ENCODE measurements around the gene TMEM184A.

TMEM184A gene

DNA sequence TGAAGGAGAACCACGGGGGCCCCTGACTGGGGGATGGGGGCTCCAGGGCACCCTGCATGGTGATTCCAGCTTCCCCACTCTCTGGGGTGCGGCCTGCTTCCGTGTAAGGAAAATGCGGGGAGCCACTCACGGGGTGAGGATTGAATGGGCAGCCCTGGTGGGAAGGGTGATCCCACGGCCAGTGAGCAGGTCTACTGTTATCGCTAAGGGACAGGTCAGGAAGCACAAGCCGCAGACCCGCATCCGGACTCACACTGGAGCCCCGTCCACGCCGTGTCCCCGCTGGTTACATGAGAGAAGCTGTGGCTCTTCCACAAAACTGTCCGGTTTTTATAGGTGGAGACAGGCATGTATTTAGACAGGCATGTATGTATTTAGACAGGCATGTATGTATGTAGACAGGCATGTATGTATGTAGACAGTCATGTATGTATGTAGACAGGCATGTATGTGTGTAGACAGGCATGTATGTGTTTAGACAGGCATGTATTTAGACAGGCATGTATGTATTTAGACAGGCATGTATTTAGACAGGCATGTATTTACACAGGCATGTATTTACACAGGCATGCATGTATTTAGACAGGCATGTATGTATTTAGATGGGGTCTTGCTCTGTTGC is 8.1 kb upstream of the TMEM184A start:
- Histone ChIP-seq H3K36me3 (ENCODE audit: insufficient read depth, low read depth, low read length) (peaks cover 17% of the 10 kb centered on the region; the same call in 1 of the 2 replicates), H3K9me3 (ENCODE audit: insufficient read depth, low read depth, low read length) (no peaks in the 10 kb centered on the region), H3K9ac (ENCODE audit: low read depth, low read length) (no peak overlapping the region), H3K27ac (ENCODE audit: low read length) (no peak overlapping the region), H3K27me3 (ENCODE audit: insufficient read depth, low read length) (no peaks in the 10 kb centered on the region), H3K4me1 (ENCODE audit: insufficient read depth, low read length) (no peaks in the 10 kb centered on the region; the same call in 1 of the 2 replicates), H3K4me3 (ENCODE audit: low read length) (no peak overlapping the region)

DNA sequence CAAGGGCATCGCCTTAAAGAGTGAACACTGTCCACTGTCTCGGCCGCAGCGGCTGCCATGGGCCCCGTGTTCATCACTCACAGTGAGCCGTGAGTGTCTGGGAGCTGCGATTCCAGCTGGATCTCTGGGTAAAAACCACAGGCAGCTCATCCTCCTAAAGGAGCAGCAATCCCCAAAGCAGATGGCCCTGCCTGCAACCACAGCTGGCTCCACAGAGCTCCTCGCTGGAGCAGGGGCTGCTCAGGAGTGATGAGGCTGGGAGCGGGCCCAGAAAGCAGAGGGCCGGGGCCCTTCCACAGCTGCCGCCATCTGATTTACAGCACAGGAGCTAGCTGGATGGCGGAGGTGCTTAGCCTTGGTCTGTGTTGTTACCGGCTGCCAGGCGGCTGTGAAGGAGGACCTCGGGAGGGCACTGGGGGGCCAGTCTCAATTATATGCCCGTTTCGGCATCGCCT is 6.6 kb upstream of the TMEM184A start:
- no peak overlapping the region for H3K9ac ChIP-seq (ENCODE audit: low read depth, low read length)
- no peaks in the 10 kb centered on the region for H3K9me3 ChIP-seq (ENCODE audit: insufficient read depth, low read depth, low read length)
- H3K27me3 ChIP-seq (ENCODE audit: insufficient read depth, low read length): no peaks in the 10 kb centered on the region
- H3K27ac ChIP-seq (ENCODE audit: low read length): no peak overlapping the region
- H3K36me3 ChIP-seq (ENCODE audit: insufficient read depth, low read depth, low read length): peaks cover 13% of the 10 kb centered on the region; the same call in 1 of the 2 replicates
- H3K4me3 ChIP-seq (ENCODE audit: low read length): no peak overlapping the region
- no peaks in the 10 kb centered on the region; the same call in 1 of the 2 replicates for H3K4me1 ChIP-seq (ENCODE audit: insufficient read depth, low read length)

DNA sequence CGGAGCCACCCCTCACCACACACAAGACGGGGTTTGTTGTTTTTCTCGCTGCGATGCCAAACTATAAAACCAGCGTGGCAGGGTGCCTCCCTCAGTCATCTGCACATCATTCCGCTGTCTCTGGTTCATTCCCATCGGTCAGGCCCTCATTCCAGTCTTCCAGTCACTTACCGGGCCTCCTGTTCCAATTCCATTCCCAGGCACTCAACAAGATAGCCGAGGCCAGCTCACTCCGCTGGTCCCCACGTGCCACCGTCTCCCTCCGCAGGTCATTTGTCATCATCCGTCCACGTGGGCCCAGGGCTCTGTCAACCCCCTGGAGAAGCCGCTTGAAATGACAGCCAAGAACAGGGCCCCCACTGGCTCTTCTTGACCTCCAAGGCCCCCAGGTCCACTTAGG is 6.1 kb upstream of the TMEM184A start:
- H3K4me1 ChIP-seq (ENCODE audit: insufficient read depth, low read length): no peaks in the 10 kb centered on the region
- H3K27ac ChIP-seq (ENCODE audit: low read length): no peak overlapping the region
- H3K27me3 ChIP-seq (ENCODE audit: insufficient read depth, low read length): no peaks in the 10 kb centered on the region
- H3K4me3 ChIP-seq (ENCODE audit: low read length): no peak overlapping the region
- H3K36me3 ChIP-seq (ENCODE audit: insufficient read depth, low read depth, low read length): peaks cover 8% of the 10 kb centered on the region; the same call in 1 of the 2 replicates
- H3K9ac ChIP-seq (ENCODE audit: low read depth, low read length): no peak overlapping the region
- no peaks in the 10 kb centered on the region for H3K9me3 ChIP-seq (ENCODE audit: insufficient read depth, low read depth, low read length)

DNA sequence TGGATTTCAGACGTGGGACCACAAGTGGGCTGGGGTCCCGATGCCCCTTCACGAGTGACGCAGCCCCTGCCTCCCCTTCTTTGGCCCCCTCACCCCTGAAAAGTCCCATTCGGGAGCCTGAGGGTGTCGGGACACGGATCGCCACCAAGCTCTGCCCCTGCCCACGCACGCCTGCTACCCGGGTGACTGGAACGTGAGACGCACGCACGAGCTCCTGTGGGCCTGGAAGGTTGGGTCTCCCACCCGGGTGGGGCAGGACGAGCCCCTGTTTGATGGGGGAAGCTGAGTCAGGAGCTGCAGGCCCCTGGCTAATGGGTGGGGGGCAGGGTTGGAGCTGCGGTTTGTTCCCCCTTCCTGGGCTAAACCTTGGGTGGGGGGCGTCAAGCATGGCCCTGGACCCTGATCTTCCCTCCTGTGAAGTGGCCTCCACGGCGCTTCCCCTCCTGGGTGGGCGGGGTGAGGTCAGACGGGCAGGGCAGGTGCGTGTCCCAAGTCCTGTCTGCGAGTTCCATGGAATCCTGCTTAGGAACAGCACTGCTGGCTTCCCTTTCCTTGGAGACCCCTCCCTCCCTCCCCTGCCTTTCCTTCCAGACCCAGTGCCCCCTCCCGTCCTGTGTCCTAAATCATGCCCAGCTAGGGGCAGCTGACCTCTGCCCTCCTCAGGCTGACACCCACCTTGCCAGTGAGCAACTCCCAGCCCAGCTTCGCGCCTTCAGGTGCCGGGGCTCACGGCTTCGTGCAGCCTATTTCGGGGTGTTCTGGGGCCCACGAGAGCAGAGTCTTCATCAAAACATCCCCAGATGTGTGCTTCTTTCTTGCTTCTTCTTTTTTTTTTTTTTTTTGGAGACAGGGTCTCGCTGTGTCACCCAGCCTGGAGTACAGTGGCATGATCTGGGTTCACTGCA is 5.3 kb upstream of the TMEM184A start:
- Histone ChIP-seq H3K27me3 (ENCODE audit: insufficient read depth, low read length) (no peaks in the 10 kb centered on the region), H3K9me3 (ENCODE audit: insufficient read depth, low read depth, low read length) (no peaks in the 10 kb centered on the region), H3K9ac (ENCODE audit: low read depth, low read length) (no peak overlapping the region), H3K27ac (ENCODE audit: low read length) (no peak overlapping the region), H3K4me1 (ENCODE audit: insufficient read depth, low read length) (no peaks in the 10 kb centered on the region), H3K36me3 (ENCODE audit: insufficient read depth, low read depth, low read length) (no peaks in the 10 kb centered on the region), H3K4me3 (ENCODE audit: low read length) (no peak overlapping the region)

DNA sequence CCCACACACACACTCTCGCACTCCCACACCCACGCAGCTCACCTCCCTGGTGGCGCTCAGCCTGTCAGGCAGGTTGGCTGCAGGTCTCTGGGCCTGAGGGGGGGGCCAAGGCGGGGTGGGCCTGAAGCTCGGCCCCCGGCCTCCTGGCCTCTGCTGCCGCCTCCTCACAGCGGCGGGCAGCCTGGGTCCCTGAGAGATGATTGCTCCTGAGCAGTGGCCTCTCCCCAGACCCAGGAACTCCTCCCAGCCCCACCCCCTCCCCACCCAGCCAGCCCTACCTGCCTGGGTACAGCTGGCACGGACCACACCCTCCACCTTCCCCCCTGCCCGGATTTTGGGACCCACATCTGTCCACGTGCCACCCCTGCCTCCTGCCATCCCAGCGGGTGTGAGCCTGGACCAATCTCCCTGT is 4.6 kb upstream of the TMEM184A start:
- no peaks in the 10 kb centered on the region for H3K27me3 ChIP-seq (ENCODE audit: insufficient read depth, low read length)
- no peak overlapping the region for H3K9ac ChIP-seq (ENCODE audit: low read depth, low read length)
- 0 out of 2 replicates have a peak, but pooled peaks cover 3% of the 10 kb centered on the region for H3K4me1 ChIP-seq (ENCODE audit: insufficient read depth, low read length)
- no peaks in the 10 kb centered on the region for H3K9me3 ChIP-seq (ENCODE audit: insufficient read depth, low read depth, low read length)
- no peaks in the 10 kb centered on the region for H3K36me3 ChIP-seq (ENCODE audit: insufficient read depth, low read depth, low read length)
- H3K4me3 ChIP-seq (ENCODE audit: low read length): no peak overlapping the region
- H3K27ac ChIP-seq (ENCODE audit: low read length): no peak overlapping the region

DNA sequence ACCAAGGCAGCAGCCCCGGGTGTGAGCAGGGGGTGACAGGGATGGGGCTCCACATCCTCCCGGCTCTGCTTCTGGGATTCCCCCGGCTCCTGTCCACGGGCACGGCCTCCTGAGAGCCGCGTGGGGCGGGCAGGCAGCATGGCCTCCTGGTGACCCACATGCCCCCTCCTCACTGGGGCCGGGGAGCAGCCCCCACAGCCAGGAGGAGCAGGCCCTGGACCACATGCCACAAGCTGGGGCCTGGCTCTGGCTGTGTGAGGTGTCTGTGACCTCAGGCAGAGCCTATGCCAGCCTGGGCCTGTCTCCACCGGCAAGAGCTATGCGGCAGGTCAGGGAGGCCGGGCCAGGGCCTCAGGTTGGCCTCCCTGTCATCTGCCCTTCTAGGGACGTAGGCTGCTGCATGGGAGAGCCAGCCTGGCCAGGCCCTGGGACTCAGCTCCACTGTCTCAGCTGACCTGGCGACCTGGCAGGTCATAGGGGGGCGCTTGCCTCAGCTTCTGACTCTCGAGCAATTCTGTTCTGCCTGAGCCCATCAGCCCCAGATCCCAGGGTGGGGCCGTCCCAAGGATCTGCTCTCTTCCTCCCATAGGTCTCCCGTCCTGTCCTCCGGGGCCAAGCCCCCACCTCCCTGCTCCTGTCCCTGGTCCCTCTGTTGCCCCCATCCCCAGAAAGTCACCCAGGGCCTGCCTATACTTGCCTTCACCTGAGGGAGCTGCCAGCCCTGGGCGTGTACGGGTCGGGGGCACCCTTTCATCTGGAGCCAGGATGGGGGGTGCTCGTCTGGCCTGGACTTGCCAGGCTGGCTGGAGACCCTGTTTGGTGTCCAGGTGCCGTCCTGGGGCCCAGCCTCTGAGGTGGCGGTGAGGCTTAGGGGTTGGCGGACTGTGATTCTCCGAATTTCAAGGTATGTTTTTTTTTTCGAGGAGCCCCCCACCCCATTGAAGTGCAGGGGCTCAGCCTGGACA is 3.9 kb upstream of the TMEM184A start:
- H3K4me3 ChIP-seq (ENCODE audit: low read length): no peak overlapping the region
- no peak overlapping the region for H3K9ac ChIP-seq (ENCODE audit: low read depth, low read length)
- H3K4me1 ChIP-seq (ENCODE audit: insufficient read depth, low read length): 0 out of 2 replicates have a peak, but pooled peaks cover 5% of the 10 kb centered on the region
- no peaks in the 10 kb centered on the region for H3K9me3 ChIP-seq (ENCODE audit: insufficient read depth, low read depth, low read length)
- H3K36me3 ChIP-seq (ENCODE audit: insufficient read depth, low read depth, low read length): no peaks in the 10 kb centered on the region
- H3K27me3 ChIP-seq (ENCODE audit: insufficient read depth, low read length): no peaks in the 10 kb centered on the region
- H3K27ac ChIP-seq (ENCODE audit: low read length): no peak overlapping the region

DNA sequence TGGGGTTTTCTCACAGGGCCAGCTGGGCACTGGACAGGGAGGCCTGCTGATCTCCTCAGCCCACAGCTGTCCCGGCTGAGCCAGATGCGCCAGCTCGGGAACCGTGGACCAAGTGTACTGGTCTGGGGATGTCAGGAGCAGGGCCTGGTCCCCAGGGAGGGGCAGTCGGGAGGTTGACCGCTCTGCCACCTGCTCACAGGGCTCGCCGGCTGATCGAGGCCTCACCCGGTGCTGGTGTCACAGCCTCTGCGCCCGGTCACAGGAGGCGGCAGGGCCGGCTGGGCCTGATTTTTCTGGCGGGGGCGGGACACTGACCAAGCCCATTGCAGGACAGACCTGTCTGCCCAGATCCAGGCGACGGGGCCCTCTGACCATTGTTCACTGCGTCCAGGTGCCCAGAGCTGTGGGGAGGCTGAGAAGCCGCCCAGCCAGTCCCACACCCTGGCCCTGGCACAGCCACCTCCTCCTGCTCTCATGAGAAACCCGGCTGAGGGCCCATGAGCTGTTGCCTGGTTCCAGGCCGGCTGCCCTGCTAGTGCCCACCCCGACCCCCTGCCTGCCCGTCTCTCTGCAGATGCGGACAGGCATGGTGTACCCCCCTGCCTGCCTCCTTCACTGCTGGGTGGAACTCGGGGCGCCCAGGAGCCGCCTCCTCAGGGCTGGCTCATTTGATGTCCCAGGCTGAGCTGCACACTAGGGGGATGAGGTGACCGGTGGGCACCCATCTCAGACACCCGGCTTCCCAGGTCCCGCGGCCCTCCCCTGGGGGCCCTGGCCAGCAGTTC is 3.0 kb upstream of the TMEM184A start:
- no peaks in the 10 kb centered on the region for H3K9me3 ChIP-seq (ENCODE audit: insufficient read depth, low read depth, low read length)
- no peaks in the 10 kb centered on the region for H3K27me3 ChIP-seq (ENCODE audit: insufficient read depth, low read length)
- no peak overlapping the region for H3K27ac ChIP-seq (ENCODE audit: low read length)
- 0 out of 2 replicates have a peak, but pooled peaks cover 5% of the 10 kb centered on the region for H3K4me1 ChIP-seq (ENCODE audit: insufficient read depth, low read length)
- no peak overlapping the region for H3K9ac ChIP-seq (ENCODE audit: low read depth, low read length)
- no peaks in the 10 kb centered on the region for H3K36me3 ChIP-seq (ENCODE audit: insufficient read depth, low read depth, low read length)
- no peak overlapping the region for H3K4me3 ChIP-seq (ENCODE audit: low read length)

DNA sequence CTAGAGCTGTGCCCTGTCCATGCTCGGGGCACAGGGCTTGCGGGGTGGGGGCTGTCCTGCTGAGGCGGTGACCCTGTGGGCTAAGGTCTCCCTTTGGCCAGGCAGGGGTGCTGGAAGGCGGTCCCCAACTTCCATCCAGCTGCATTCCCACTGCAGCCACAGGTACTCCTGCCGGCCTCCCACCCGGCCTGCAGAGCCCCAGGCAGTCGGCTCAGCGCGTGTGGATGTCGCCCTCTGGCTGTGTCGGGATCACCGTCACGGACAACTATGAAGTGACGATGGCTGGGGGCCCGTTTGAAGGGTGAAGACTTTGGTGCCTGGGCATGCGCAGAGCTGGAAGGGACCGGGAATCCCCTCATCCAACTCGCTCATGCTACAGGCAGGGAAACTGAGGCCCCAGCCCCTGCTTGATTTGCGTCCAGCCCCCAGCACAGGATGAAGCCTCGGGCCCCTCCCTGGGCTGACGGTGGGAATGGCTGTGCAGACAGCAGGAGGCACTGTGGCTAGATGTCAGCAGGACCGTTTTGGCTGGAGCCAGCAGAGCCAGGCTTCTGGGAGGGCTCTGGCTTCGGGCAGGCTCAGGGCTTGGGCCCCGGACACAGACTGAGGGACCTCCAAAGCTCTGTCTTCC is 2.3 kb upstream of the TMEM184A start:
- H3K9me3 ChIP-seq (ENCODE audit: insufficient read depth, low read depth, low read length): no peaks in the 10 kb centered on the region
- no peaks in the 10 kb centered on the region for H3K36me3 ChIP-seq (ENCODE audit: insufficient read depth, low read depth, low read length)
- no peak overlapping the region for H3K27ac ChIP-seq (ENCODE audit: low read length)
- no peak overlapping the region for H3K4me3 ChIP-seq (ENCODE audit: low read length)
- no peak overlapping the region for H3K9ac ChIP-seq (ENCODE audit: low read depth, low read length)
- H3K4me1 ChIP-seq (ENCODE audit: insufficient read depth, low read length): 0 out of 2 replicates have a peak, but pooled peaks cover 5% of the 10 kb centered on the region
- H3K27me3 ChIP-seq (ENCODE audit: insufficient read depth, low read length): no peaks in the 10 kb centered on the region

DNA sequence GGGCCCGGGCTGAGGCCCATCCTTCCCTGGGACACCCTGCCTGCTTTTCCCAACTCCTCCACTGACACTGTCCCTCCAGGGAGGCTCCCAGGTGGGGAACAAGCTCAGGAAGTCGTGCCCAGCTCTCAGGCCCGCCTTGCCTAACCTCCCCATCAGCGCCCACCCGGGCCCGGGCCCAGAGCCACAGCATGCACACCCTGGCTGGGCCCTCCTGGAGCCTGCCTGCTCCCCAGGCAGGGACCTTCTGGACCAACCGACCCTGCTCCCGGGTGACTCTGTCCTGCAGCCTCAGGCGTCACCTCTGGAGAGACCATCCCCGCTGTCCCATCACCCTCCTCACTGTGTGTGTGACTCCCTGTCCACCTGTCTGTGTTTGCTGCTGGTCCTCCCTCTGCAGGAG is 1.8 kb upstream of the TMEM184A start:
- Histone ChIP-seq H3K9ac (ENCODE audit: low read depth, low read length) (no peak overlapping the region), H3K4me3 (ENCODE audit: low read length) (no peak overlapping the region), H3K27me3 (ENCODE audit: insufficient read depth, low read length) (no peaks in the 10 kb centered on the region), H3K4me1 (ENCODE audit: insufficient read depth, low read length) (0 out of 2 replicates have a peak, but pooled peaks cover 5% of the 10 kb centered on the region), H3K9me3 (ENCODE audit: insufficient read depth, low read depth, low read length) (no peaks in the 10 kb centered on the region), H3K27ac (ENCODE audit: low read length) (no peak overlapping the region), H3K36me3 (ENCODE audit: insufficient read depth, low read depth, low read length) (no peaks in the 10 kb centered on the region)

DNA sequence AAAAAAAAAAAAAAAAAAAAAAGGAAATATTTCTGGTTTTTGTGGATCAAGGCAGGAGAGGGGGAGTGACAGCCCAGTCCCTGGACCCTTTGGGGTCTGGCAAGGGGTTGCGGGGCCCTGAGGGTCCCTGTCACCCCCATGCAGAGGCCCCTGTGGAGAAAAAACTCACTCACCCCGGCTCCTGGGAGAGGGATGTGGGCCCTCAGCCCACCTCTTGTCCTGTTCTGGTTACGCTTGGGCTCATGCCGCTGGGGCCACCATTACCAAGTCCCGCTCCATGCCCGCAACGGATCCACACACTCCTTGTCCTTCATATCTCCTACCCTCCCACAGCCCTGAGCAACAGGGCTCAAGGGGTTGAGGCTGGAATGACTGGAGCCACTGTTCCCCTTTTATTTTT is 1.0 kb upstream of the TMEM184A start:
- no peaks in the 10 kb centered on the region for H3K9me3 ChIP-seq (ENCODE audit: insufficient read depth, low read depth, low read length)
- no peaks in the 10 kb centered on the region for H3K27me3 ChIP-seq (ENCODE audit: insufficient read depth, low read length)
- no peak overlapping the region for H3K9ac ChIP-seq (ENCODE audit: low read depth, low read length)
- H3K27ac ChIP-seq (ENCODE audit: low read length): no peak overlapping the region
- no peak overlapping the region for H3K4me3 ChIP-seq (ENCODE audit: low read length)
- H3K4me1 ChIP-seq (ENCODE audit: insufficient read depth, low read length): 0 out of 2 replicates have a peak, but pooled peaks cover 5% of the 10 kb centered on the region
- H3K36me3 ChIP-seq (ENCODE audit: insufficient read depth, low read depth, low read length): no peaks in the 10 kb centered on the region
